ENCODE measurements around the gene RFC1.

The RFC1 gene

DNA sequence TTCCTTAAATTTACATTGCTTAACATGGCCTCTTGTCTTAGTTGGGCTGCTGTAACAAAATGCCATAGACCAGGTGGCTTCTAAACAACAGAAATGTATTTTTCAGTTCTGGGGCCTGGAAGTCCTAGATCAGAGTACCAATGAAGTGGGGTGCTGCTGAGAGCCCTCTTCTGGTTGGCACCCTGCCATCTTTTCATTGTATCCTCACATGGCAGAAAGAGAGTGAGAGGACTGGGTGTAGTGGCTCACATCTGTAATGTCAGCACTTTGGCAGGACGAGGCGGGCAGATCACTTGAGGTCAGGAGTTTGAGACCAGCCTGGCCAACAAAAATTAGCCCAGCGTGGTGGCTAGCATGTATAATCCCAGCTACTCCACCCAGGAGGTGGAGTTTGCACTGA lies 28.5 kb upstream of the RFC1 start:
- Histone ChIP-seq H4K20me1 (ENCODE audit: insufficient read depth, low read length) (no peaks in the 10 kb centered on the region), H3K9me3 (ENCODE audit: insufficient read depth, low read length, severe bottlenecking) (no peaks in the 10 kb centered on the region), H3K4me1 (ENCODE audit: insufficient read depth, low read length) (no peaks in the 10 kb centered on the region), H3K27me3 (ENCODE audit: insufficient read depth, low read length, poor library complexity) (no peaks in the 10 kb centered on the region), H3K79me2 (ENCODE audit: insufficient read depth, low read length) (no peaks in the 10 kb centered on the region), H3K27ac (ENCODE audit: low read length) (no peak overlapping the region), H3K9ac (ENCODE audit: low read depth, low read length) (no peak overlapping the region), H3K4me3 (ENCODE audit: low read depth in 1 of 2, low read length in 2 of 2) (no peak overlapping the region), H3K36me3 (ENCODE audit: insufficient read depth, low read length) (no peaks in the 10 kb centered on the region), H2AFZ (ENCODE audit: low read depth, low read length) (no peak overlapping the region), H3K4me2 (ENCODE audit: insufficient read depth, low read length) (no peak overlapping the region)
- ATAC-seq (ENCODE audit: insufficient read depth, low read depth) (no peak), DNase-seq (no peak)
- no peak for TF ChIP-seq EZH2 (IDR thresholded peaks at IDR 0.05; ENCODE audit: borderline replicate concordance, low read depth, low read length, severe bottlenecking)
- TF ChIP-seq, protein P1, sequence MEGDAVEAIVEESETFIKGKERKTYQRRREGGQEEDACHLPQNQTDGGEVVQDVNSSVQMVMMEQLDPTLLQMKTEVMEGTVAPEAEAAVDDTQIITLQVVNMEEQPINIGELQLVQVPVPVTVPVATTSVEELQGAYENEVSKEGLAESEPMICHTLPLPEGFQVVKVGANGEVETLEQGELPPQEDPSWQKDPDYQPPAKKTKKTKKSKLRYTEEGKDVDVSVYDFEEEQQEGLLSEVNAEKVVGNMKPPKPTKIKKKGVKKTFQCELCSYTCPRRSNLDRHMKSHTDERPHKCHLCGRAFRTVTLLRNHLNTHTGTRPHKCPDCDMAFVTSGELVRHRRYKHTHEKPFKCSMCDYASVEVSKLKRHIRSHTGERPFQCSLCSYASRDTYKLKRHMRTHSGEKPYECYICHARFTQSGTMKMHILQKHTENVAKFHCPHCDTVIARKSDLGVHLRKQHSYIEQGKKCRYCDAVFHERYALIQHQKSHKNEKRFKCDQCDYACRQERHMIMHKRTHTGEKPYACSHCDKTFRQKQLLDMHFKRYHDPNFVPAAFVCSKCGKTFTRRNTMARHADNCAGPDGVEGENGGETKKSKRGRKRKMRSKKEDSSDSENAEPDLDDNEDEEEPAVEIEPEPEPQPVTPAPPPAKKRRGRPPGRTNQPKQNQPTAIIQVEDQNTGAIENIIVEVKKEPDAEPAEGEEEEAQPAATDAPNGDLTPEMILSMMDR (IDR thresholded peaks at IDR 0.05; ENCODE audit: borderline replicate concordance, extremely low read depth, low read length, poor library complexity, severe bottlenecking), result no peak

DNA sequence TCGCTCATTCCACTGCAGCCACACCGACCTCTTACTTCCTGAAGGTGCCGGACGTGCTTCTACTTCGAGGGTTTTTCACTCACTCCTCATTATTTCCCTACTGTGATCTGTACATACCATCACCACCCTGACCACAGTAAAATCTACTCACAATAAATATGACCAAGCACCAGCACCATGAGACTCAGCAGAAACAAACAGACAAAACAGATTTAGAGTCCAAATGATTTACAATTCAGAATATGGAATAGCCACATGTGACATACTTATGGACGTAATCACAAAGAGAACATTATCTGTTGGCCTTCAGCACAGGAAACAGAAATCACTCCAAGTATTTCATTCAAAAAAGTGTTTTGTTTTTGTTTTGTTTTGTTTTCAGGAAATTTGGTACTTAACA lies 24.4 kb upstream of the RFC1 start:
- Histone ChIP-seq H3K27ac (ENCODE audit: low read length) (no peak overlapping the region), H3K9ac (ENCODE audit: low read depth, low read length) (no peak overlapping the region), H3K36me3 (ENCODE audit: insufficient read depth, low read length) (no peaks in the 10 kb centered on the region), H3K27me3 (ENCODE audit: insufficient read depth, low read length, poor library complexity) (no peaks in the 10 kb centered on the region), H3K9me3 (ENCODE audit: insufficient read depth, low read length, severe bottlenecking) (no peaks in the 10 kb centered on the region), H3K4me3 (ENCODE audit: low read depth in 1 of 2, low read length in 2 of 2) (no peak overlapping the region), H3K79me2 (ENCODE audit: insufficient read depth, low read length) (no peaks in the 10 kb centered on the region), H4K20me1 (ENCODE audit: insufficient read depth, low read length) (no peaks in the 10 kb centered on the region), H3K4me1 (ENCODE audit: insufficient read depth, low read length) (no peaks in the 10 kb centered on the region), H2AFZ (ENCODE audit: low read depth, low read length) (no peak overlapping the region), H3K4me2 (ENCODE audit: insufficient read depth, low read length) (no peak overlapping the region)
- no peak for ATAC-seq (ENCODE audit: insufficient read depth, low read depth)
- TF ChIP-seq, protein P1 (IDR thresholded peaks at IDR 0.05; ENCODE audit: borderline replicate concordance, extremely low read depth, low read length, poor library complexity, severe bottlenecking), result no peak
- TF ChIP-seq EZH2 (IDR thresholded peaks at IDR 0.05; ENCODE audit: borderline replicate concordance, low read depth, low read length, severe bottlenecking), result no peak
- no peak for DNase-seq

DNA sequence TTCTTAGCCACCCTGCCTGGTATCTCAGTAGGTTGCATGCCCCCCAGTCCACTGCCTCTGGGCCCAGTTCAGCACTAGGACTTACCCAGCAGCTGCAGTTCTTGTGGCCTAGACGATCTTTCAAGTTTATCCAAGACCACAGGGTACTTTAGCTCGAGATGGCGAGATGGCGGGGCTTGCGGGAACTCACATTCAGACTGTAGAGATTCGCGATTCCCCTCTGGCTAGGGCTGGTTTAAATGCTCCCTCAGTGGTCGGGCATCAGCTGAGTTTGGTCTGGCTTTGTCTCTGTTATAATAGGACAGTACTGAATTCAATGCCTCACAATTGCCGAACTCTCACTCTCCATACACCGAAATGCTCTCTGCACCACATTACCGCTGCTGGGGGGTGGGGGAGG lies 18.4 kb upstream of the RFC1 start:
- Histone ChIP-seq H3K4me2 (ENCODE audit: insufficient read depth, low read length) (no peak overlapping the region), H3K4me3 (ENCODE audit: low read depth in 1 of 2, low read length in 2 of 2) (no peak overlapping the region), H3K9me3 (ENCODE audit: insufficient read depth, low read length, severe bottlenecking) (no peaks in the 10 kb centered on the region), H3K27ac (ENCODE audit: low read length) (no peak overlapping the region), H2AFZ (ENCODE audit: low read depth, low read length) (no peak overlapping the region), H4K20me1 (ENCODE audit: insufficient read depth, low read length) (no peaks in the 10 kb centered on the region), H3K4me1 (ENCODE audit: insufficient read depth, low read length) (no peaks in the 10 kb centered on the region), H3K27me3 (ENCODE audit: insufficient read depth, low read length, poor library complexity) (no peaks in the 10 kb centered on the region), H3K9ac (ENCODE audit: low read depth, low read length) (no peak overlapping the region), H3K36me3 (ENCODE audit: insufficient read depth, low read length) (no peaks in the 10 kb centered on the region), H3K79me2 (ENCODE audit: insufficient read depth, low read length) (no peaks in the 10 kb centered on the region)
- TF ChIP-seq EZH2 (IDR thresholded peaks at IDR 0.05; ENCODE audit: borderline replicate concordance, low read depth, low read length, severe bottlenecking), result no peak
- TF ChIP-seq, protein P1 (IDR thresholded peaks at IDR 0.05; ENCODE audit: borderline replicate concordance, extremely low read depth, low read length, poor library complexity, severe bottlenecking), result no peak
- no peak for DNase-seq
- no peak for ATAC-seq (ENCODE audit: insufficient read depth, low read depth)

DNA sequence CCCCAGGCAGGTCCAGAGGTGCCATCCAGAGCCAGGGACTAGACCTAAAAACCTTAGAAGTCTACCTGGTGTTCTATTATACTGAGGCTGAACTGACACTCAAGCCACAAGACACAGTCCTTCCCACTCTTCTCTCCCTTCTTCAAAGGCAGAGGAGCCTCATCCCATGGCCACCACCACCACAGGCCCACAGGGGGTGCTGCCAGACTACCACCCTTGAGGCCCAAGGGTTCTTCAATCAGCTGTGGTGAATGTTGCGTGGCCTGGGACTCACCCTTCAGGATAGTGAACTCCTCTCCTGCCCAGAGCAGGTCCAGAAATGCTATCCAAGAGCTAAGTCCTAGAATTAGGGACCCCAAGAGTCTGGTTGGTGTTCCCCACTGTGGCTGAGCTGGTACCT lies 17.5 kb upstream of the RFC1 start:
- no peak overlapping the region for H3K9ac ChIP-seq (ENCODE audit: low read depth, low read length)
- H3K4me1 ChIP-seq (ENCODE audit: insufficient read depth, low read length), result no peaks in the 10 kb centered on the region
- no peak overlapping the region for H3K27ac ChIP-seq (ENCODE audit: low read length)
- no peaks in the 10 kb centered on the region for H3K79me2 ChIP-seq (ENCODE audit: insufficient read depth, low read length)
- no peak overlapping the region for H2AFZ ChIP-seq (ENCODE audit: low read depth, low read length)
- H3K4me2 ChIP-seq (ENCODE audit: insufficient read depth, low read length), result no peak overlapping the region
- no peaks in the 10 kb centered on the region for H3K27me3 ChIP-seq (ENCODE audit: insufficient read depth, low read length, poor library complexity)
- H3K9me3 ChIP-seq (ENCODE audit: insufficient read depth, low read length, severe bottlenecking), result no peaks in the 10 kb centered on the region
- no peaks in the 10 kb centered on the region for H4K20me1 ChIP-seq (ENCODE audit: insufficient read depth, low read length)
- DNase-seq (no peak), ATAC-seq (ENCODE audit: insufficient read depth, low read depth) (no peak)
- TF ChIP-seq, protein P1 (IDR thresholded peaks at IDR 0.05; ENCODE audit: borderline replicate concordance, extremely low read depth, low read length, poor library complexity, severe bottlenecking), result no peak
- TF ChIP-seq EZH2 (IDR thresholded peaks at IDR 0.05; ENCODE audit: borderline replicate concordance, low read depth, low read length, severe bottlenecking), result no peak
- no peak overlapping the region for H3K4me3 ChIP-seq (ENCODE audit: low read depth in 1 of 2, low read length in 2 of 2)
- no peaks in the 10 kb centered on the region for H3K36me3 ChIP-seq (ENCODE audit: insufficient read depth, low read length)

All from DND-41 (cell line).